GM12892 (cell line): Measurements from ENCODE around the gene TMEM178B.

Experiments used
- DNase-seq: peaks from one replicate; pipeline ENCODE4 v3.0.0; 2011; ENCODE audit not compliant: insufficient read length
- FAIRE-seq: peaks from 2 replicates; lab custom pipeline; 2011; peaks lifted over from hg19 to GRCh38; lab: Jason Lieb, UNC
- POLR2A ChIP-seq: IDR thresholded peaks from 2 replicates; pipeline ENCODE4 v1.6.1; 2011; ENCODE audit warnings: low read depth, low read length, control low read depth
- POLR2AphosphoS5 ChIP-seq: IDR thresholded peaks from 2 replicates; pipeline ENCODE4 v1.6.1; 2011; ENCODE audit warnings: low read depth, low read length, control low read depth
- TAF1 ChIP-seq: IDR thresholded peaks from 2 replicates; pipeline ENCODE4 v1.6.1; 2011; ENCODE audit warnings: low read depth, mild to moderate bottlenecking, control low read depth, low read length, borderline replicate concordance

The TMEM178B gene

GRCh38 chr7:141360803-141361202, 286.9 kb downstream of the TMEM178B start:
- TF ChIP-seq POLR2AphosphoS5 (no peak), POLR2A (no peak), TAF1 (no peak)
- FAIRE-seq (no peak), DNase-seq (no peak)

- no peak for FAIRE-seq
- DNase-seq = no peak
- no peak for TF ChIP-seq TAF1
- no peak for TF ChIP-seq POLR2AphosphoS5
- no peak for TF ChIP-seq POLR2A
Measured at GRCh38 chr7:141361479-141361878, 287.6 kb downstream of the TMEM178B start.

GRCh38 chr7:141361960-141362359, 288.1 kb downstream of the TMEM178B start:
- no peak for TF ChIP-seq POLR2AphosphoS5
- no peak for TF ChIP-seq POLR2A
- no peak for TF ChIP-seq TAF1
- DNase-seq (no peak), FAIRE-seq (no peak)

- FAIRE-seq = no peak
- TF ChIP-seq TAF1 = no peak
- no peak for TF ChIP-seq POLR2AphosphoS5
- no peak for TF ChIP-seq POLR2A
- DNase-seq = no peak
Measured at GRCh38 chr7:141362580-141363435, 288.9 kb downstream of the TMEM178B start.

- no peak for FAIRE-seq
- TF ChIP-seq POLR2AphosphoS5 (no peak), POLR2A (no peak), TAF1 (no peak)
- no peak for DNase-seq
Measured at GRCh38 chr7:141363748-141364147, 289.9 kb downstream of the TMEM178B start.

GRCh38 chr7:141366091-141366621, 292.3 kb downstream of the TMEM178B start:
- FAIRE-seq = no peak
- no peak for DNase-seq
- no peak for TF ChIP-seq TAF1
- no peak for TF ChIP-seq POLR2AphosphoS5
- no peak for TF ChIP-seq POLR2A

GRCh38 chr7:141369422-141369821, 295.6 kb downstream of the TMEM178B start:
- DNase-seq (no peak), FAIRE-seq (no peak)
- TF ChIP-seq POLR2A = no peak

- DNase-seq = no peak
- TF ChIP-seq POLR2AphosphoS5 = no peak
- TF ChIP-seq TAF1 = no peak
- no peak for TF ChIP-seq POLR2A
- no peak for FAIRE-seq
Measured at GRCh38 chr7:141370178-141370577, 296.3 kb downstream of the TMEM178B start.

- FAIRE-seq (no peak), DNase-seq (no peak)
- no peak for TF ChIP-seq TAF1
- no peak for TF ChIP-seq POLR2AphosphoS5
- TF ChIP-seq POLR2A = no peak
Measured at GRCh38 chr7:141370650-141371049, 296.8 kb downstream of the TMEM178B start.

GRCh38 chr7:141374425-141374824, 300.6 kb downstream of the TMEM178B start:
- TF ChIP-seq POLR2A (no peak), POLR2AphosphoS5 (no peak), TAF1 (no peak)
- DNase-seq (no peak), FAIRE-seq (no peak)

GRCh38 chr7:141375442-141375841, 301.6 kb downstream of the TMEM178B start:
- DNase-seq = no peak
- no peak for TF ChIP-seq TAF1
- TF ChIP-seq POLR2AphosphoS5 = no peak
- TF ChIP-seq POLR2A = no peak
- no peak for FAIRE-seq

- no peak for TF ChIP-seq TAF1
- FAIRE-seq (no peak), DNase-seq (no peak)
Measured at GRCh38 chr7:141377906-141378305, 304.0 kb downstream of the TMEM178B start.
